Upper lobe of right lung (tissue), 1 donor: ENCODE data around the gene CMTR1. TPM values are rescaled to one million over a fixed set of nuclear protein-coding genes. Genes with fewer than 3 reads are reported as not detected.

Experiments used
- ATAC-seq: fragments of 200-7000 bp; cut with Tn5 transposase; one replicate; pipeline ENCODE4 v1.9.1; 2020; ENCODE audit warnings: mild to moderate bottlenecking, moderate library complexity
- DNase-seq: peaks from one replicate; pipeline ENCODE4 v3.0.0-alpha.2; 2020
- H3K27ac ChIP-seq: fragments of 200-600 bp; one replicate; pipeline ENCODE4 v1.8.0; 2022
- H3K27me3 ChIP-seq: fragments of 200-600 bp; one replicate; pipeline ENCODE4 v1.8.0; 2022; ENCODE audit warnings: mild to moderate bottlenecking
- H3K36me3 ChIP-seq: fragments of 200-600 bp; one replicate; pipeline ENCODE4 v1.8.0; 2022
- H3K4me1 ChIP-seq: fragments of 200-600 bp; one replicate; pipeline ENCODE4 v1.8.0; 2022
- H3K4me3 ChIP-seq: fragments of 200-600 bp; one replicate; pipeline ENCODE4 v1.8.0; 2022; ENCODE audit warnings: mild to moderate bottlenecking
- H3K9me3 ChIP-seq: fragments of 200-600 bp; one replicate; pipeline ENCODE4 v1.8.0; 2022
- CTCF ChIP-seq: fragments of 200-600 bp; IDR thresholded peaks from one replicate; pipeline ENCODE4 v1.8.0; 2022; ENCODE audit warnings: antibody characterized with exemption
- intact Hi-C: fragments of 100-400 bp; cut with DNase I; formaldehyde crosslinking; loops from one replicate; pipeline ENCODE4 v1.11.0; 2022
- total RNA-seq: library from RNA; stranded (reverse); fragmentation: NEBNext Ultra II Directional; extraction: Animal tissue kit (Norgen Biotek cat#: 25700); gene quantifications from one replicate; pipeline ENCODE4 v1.2.1, GENCODE V29; 2021
- donor health status: DM: no; HTN: yes; CAD: no; lungs with severe emphysema.

CMTR1 gene
- total RNA-seq, 1 donor from 2014 or later: 42.2 TPM

DNA sequence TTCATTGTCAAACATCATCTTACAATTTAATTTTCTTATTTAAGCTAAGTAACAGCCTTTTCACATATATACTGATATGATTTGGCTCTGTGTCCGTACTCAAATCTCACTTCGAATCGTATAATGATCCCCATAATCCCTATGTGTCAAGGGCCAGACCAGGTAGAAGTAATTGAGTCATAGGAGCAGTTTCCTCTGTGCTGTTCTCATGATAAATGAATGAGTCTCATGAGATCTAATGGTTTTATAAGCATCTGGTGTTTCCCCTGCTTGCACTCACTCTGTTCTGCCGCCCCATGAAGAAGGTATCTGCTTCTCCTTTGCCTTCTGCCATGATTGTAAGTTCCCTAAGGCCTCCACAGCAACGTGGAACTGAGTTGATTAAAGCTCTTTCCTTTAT, 25.1 kb upstream of the CMTR1 start:
- DNase-seq (no peak), ATAC-seq (no peak)
- TF ChIP-seq CTCF: no peak
- no peaks in the 10 kb centered on the region for H3K4me1 ChIP-seq
- H3K36me3 ChIP-seq: no peaks in the 10 kb centered on the region
- no peak overlapping the region for H3K4me3 ChIP-seq
- no peak overlapping the region for H3K27ac ChIP-seq
- intact Hi-C loops: no loop called here
- H3K27me3 ChIP-seq: no peaks in the 10 kb centered on the region
- H3K9me3 ChIP-seq: no peaks in the 10 kb centered on the region

GRCh38 chr6:37409501-37409900, 23.5 kb upstream of the CMTR1 start:
- Histone ChIP-seq H3K36me3 (no peaks in the 10 kb centered on the region), H3K4me1 (no peaks in the 10 kb centered on the region), H3K27ac (no peak overlapping the region), H3K9me3 (no peaks in the 10 kb centered on the region), H3K27me3 (no peaks in the 10 kb centered on the region), H3K4me3 (no peak overlapping the region)
- intact Hi-C loops: no loop called here
- no peak for TF ChIP-seq CTCF
- ATAC-seq (no peak), DNase-seq (no peak)

GRCh38 chr6:37417393-37417792, 15.6 kb upstream of the CMTR1 start:
- H3K4me3 ChIP-seq: no peak overlapping the region
- intact Hi-C loops: no loop called here
- H3K4me1 ChIP-seq: no peaks in the 10 kb centered on the region
- H3K27ac ChIP-seq: no peak overlapping the region
- H3K36me3 ChIP-seq: no peaks in the 10 kb centered on the region
- ATAC-seq (no peak), DNase-seq (no peak)
- TF ChIP-seq CTCF: no peak
- no peaks in the 10 kb centered on the region for H3K27me3 ChIP-seq
- H3K9me3 ChIP-seq: no peaks in the 10 kb centered on the region

- Histone ChIP-seq H3K4me1 (no peaks in the 10 kb centered on the region), H3K9me3 (no peaks in the 10 kb centered on the region), H3K36me3 (no peaks in the 10 kb centered on the region), H3K4me3 (no peak overlapping the region), H3K27me3 (no peaks in the 10 kb centered on the region), H3K27ac (no peak overlapping the region)
- DNase-seq (no peak), ATAC-seq (no peak)
- no peak for TF ChIP-seq CTCF
- intact Hi-C loops: no loop called here
Measured at GRCh38 chr6:37418722-37419121, 14.3 kb upstream of the CMTR1 start.

DNA sequence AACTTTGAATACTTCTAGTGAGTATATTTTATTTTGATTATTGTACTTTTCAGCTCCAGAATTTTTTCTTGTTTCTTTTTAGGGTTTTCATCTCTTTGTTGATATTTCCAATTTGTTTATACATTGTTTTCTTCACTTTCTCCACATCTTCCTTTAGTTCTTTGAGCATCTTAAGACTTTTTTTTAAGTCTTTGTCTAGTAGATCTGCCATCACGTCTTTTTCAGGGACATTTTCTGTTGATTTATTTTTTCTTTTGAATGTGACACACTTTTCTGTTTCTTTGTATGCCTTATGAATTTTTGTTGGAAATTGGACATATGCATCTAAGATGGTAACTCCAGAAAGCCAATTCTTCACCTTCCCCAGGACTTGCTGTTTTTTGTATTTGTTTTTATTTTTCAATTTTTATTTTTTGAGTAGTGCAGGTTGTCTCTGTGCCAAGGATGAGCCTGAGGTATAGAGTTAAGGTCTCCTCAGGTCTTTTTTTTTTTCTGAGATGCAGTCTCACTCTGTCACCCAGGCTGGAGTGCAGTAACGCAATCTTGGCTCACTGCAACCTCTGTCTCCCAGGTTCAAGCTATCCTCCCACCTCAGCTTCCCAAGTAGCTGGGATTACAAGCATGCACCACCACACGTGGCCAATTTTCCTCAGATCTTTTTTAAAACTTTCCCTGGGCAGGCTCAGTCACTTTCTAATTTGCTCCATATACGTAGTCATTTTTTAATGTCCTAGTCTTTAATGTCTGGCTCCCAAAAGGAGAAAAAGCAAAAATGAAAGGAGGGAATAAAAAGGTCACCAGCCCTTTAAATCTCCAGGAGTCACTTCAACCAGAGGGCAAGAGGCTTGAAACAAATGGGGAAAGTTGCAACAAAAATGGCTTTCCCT, 6.7 kb upstream of the CMTR1 start:
- H3K36me3 ChIP-seq: no peaks in the 10 kb centered on the region
- ATAC-seq: no peak
- no peaks in the 10 kb centered on the region for H3K9me3 ChIP-seq
- no peaks in the 10 kb centered on the region for H3K27me3 ChIP-seq
- no peak overlapping the region for H3K4me3 ChIP-seq
- intact Hi-C loops: no loop called here
- no peak for DNase-seq
- H3K27ac ChIP-seq: no peak overlapping the region
- no peaks in the 10 kb centered on the region for H3K4me1 ChIP-seq
- no peak for TF ChIP-seq CTCF
